ENCODE results near the gene PLD5.
"Not testable (repeated sequence)": the region's sequence is repeated elsewhere in the genome, so short reads cannot be mapped to it uniquely, and the experiment has no call there.

PLD5 gene

GRCh38 chr1:242276769-242277168 is 247.7 kb downstream of the PLD5 start:
- DNase-seq (ENCODE audit: low spot score): not testable (repeated sequence)

DNA sequence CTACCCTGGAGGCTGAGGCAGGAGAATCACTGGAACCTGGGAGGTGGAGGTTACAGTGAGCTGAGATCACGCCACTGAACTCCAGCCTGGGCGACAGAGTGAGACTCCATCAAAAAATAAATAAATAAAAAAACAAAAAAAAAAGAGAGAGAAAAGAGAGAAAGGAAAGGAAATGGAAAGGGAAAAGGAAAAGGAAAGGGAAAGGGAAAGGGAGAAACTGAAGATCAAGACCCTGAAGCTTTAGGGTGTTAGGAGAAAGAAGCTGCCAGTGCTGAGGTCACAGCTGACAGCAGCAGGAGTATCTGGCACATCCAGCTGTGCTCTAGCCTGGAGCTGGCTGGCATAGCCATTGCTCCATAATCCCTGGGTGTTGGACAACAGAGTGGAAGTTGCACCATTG is 257.5 kb downstream of the PLD5 start:
- not testable (repeated sequence) for DNase-seq (ENCODE audit: low spot score)

GRCh38 chr1:242264419-242264818 is 260.1 kb downstream of the PLD5 start:
- not testable (repeated sequence) for DNase-seq (ENCODE audit: low spot score)

- DNase-seq (ENCODE audit: low spot score): no peak
These were observed 279.2 kb downstream of the PLD5 start for GRCh38 chr1:242245255-242245654.

DNA sequence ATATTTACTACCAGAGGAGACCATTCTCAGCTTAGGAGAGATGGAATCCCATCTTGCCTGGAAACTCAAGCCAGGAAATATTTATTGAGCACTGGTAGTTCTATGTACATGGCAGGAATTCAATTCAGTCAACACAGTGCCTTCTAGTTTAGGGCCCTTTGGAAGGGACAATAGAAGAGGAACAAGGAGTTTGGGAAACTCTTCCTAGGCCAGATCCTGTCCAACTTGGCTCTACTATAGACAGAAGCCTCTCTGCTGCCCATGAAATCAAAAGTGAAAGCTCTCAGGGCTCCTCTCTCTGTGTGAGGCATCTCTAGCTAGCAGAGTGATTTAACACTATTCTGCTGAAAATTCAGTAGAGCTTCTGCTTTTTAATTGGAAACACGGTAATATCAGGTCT is 281.0 kb downstream of the PLD5 start:
- no peak for DNase-seq (ENCODE audit: low spot score)

- DNase-seq (ENCODE audit: low spot score): no peak
These were observed 281.5 kb downstream of the PLD5 start for GRCh38 chr1:242242983-242243382.

DNA sequence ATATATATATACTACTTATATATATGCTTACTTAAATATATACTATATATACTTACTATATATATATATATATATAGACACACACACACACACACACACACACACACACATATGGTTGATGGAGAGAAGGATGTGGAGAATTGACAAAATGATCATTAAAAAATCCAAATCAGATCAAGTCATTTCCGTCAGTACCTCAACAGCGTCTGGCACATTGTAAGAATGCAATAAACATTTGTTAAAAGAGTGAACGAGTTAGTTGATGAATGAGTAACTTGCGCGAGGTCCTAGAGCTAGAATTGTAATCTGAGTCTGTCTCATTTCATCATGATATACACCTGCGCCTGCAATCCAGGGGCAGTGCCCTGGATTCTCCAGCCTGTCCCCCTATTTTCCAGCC is 282.6 kb downstream of the PLD5 start:
- DNase-seq (ENCODE audit: low spot score): no peak

GRCh38 chr1:242240691-242241090 is 283.8 kb downstream of the PLD5 start:
- no peak for DNase-seq (ENCODE audit: low spot score)

DNA sequence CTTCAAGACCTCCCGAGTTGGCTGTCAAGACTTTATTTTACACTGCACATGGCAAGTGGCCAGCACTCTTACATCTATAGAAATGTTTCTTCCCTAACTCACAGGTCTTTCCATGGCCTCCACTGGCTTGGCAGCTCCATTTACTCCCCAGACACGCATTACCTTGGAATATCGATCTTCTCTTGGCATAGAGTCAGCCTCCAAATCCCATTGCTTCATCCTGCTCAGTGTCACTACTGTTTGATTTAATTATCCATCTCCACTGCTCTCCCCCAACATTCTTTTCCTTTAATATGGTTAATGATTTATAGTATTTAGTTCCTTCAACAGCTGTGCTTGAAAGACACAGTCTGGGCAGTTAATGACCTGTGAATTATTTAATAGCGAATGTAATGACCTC is 284.4 kb downstream of the PLD5 start:
- no peak for DNase-seq (ENCODE audit: low spot score)

DNA sequence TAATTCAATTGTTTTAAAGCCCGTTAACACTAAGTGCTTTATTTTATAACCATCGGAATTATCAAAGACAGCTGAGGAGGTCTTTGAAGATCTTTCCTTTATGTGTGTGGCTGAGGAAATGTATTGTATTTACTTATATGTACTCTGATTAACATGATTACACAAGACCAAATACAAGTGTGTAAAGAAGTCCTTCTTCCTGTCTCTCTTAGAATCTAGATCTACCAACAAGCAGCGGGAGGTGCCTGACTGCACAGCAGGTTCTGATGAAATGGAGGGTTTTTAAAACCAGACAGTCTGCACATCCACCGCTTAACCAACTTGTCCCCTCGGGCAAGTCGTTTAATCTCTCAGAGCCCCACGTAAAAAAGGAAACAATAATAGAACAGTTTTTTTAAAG is 285.1 kb downstream of the PLD5 start:
- DNase-seq (ENCODE audit: low spot score): no peak

- no peak for DNase-seq (ENCODE audit: low spot score)
These were observed 287.4 kb downstream of the PLD5 start for GRCh38 chr1:242237051-242237450.

DNA sequence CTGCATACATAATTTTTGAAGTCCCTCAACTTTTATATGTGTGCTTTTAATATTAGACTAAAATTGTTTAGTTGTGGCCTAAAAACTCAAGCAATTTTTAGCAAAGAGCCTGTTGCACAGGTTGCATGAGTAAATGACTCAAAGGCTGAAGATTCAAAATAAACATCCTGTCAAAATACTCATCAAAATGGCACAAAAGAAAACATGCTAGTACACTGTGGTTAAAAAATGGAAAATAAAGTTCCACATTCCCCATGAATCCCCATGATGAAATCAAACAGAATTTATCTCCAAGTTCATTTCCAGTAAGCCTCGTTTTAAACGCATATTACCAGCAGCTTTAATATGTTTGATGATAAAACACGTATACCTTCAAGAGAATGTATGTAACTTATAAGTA is 295.5 kb downstream of the PLD5 start:
- no peak for DNase-seq (ENCODE audit: low spot score)

GRCh38 chr1:242225767-242226573 is 298.5 kb downstream of the PLD5 start:
- DNase-seq (ENCODE audit: low spot score): no peak

GRCh38 chr1:242224878-242225766 is 299.4 kb downstream of the PLD5 start:
- not testable (repeated sequence) for DNase-seq (ENCODE audit: low spot score)

DNA sequence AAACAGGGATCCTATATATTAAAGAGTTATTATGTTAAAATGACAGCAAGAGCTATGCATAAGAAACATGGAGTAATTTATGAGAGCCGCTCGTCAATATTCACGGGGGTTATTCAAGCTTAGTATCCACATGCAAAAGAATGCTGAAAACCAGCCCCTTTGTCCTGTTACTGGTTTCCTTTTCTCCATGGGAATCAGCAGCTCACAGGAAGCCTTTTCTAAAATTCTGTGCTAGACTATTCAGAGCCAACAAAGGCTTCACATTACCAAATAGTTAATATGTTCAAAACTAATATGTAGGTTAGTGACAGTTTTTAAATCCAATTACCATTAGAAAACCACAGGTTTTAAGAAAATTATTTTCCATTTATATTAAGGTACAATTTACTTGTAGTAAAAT is 300.0 kb downstream of the PLD5 start:
- no peak for DNase-seq (ENCODE audit: low spot score)

DNA sequence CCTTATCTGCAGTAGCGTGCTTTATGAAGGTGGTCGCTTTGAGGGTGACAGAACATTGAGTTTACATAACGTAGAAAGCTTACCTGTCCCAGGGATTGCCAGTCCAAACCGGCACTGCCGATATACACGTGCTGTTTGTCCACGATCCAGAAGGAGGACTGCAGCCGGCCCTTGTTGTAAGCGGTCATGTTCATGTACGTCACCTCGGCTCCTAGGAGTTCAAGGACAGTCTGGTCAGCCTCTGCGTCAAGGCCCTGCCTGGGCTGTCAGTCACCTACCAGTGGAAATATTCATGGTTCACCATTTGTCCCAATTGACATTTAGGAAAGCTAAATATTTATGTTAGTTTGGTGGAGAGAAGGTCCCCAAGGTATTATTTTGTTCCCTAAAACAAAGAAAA is 304.6 kb downstream of the PLD5 start:
- no peak for DNase-seq (ENCODE audit: low spot score)

GRCh38 chr1:242219298-242219901 is 305.1 kb downstream of the PLD5 start:
- no peak for DNase-seq (ENCODE audit: low spot score)

GRCh38 chr1:242216368-242216767 is 308.1 kb downstream of the PLD5 start:
- DNase-seq (ENCODE audit: low spot score): no peak

GRCh38 chr1:242214455-242214854 is 310.0 kb downstream of the PLD5 start:
- DNase-seq (ENCODE audit: low spot score): not testable (repeated sequence)

DNA sequence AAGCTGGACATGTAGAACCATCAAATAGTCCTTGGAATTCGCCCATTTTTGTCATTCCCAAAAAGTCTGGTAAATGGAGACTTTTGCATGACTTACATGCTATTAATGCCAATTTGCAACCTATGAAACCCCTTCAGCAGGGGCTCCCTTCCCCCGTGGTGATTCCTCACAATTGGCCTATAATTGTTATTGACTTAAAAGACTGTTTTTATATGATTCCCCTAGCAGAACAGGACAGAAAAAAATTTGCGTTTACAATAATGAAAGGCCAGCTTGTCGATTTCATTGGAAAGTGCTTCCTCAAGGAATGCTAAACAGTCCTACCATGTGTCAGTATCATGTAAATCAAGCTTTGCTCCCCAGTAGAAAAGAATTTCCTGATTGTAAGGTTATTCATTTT is 311.5 kb downstream of the PLD5 start:
- not testable (repeated sequence) for DNase-seq (ENCODE audit: low spot score)

DNA sequence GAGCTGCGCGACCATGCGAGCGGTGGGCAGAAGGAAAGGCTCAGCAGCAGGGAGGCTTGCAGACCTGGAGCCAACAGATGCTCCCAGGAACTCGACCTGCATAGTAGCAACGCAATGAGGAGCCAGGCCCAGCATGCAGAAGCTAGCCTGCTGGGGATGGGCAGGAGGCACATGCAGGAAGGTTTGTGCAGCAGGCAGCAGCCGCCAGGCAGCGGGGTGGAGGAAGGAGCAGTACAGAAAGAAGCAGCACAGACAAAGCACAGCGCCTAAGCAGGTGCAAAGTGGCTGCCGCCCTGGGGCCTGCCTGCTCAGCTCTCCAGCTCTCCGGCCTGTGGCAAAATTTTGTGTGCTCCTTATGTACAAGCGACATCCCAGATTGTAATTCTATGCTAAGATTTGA is 312.1 kb downstream of the PLD5 start:
- no peak for DNase-seq (ENCODE audit: low spot score)

- no peak for DNase-seq (ENCODE audit: low spot score)
These were observed 313.1 kb downstream of the PLD5 start for GRCh38 chr1:242211254-242212022.

All from D341Med (cell line).